Vagina (tissue), 2 donors: ENCODE results near the gene CDH4.

Source experiments
- CTCF ChIP-seq, 3 experiments: fragments of 450-650 bp in 2 of 3; fragments of 200-600 bp in 1 of 3; sonication (generic) in 1 of 3; IDR thresholded peaks; one replicate each; pipeline ENCODE4 v1.5.1; 2017 to 2019; ENCODE audit warnings: antibody characterized with exemption in 3 of 3, mild to moderate bottlenecking in 2 of 3, moderate library complexity in 2 of 3
- POLR2A ChIP-seq, 2 donors: fragments of 450-650 bp; IDR thresholded peaks; one replicate each; pipeline ENCODE4 v1.6.1; 2017; ENCODE audit warnings: antibody characterized with exemption in 2 of 2, mild to moderate bottlenecking in 2 of 2, moderate library complexity in 2 of 2

- TF ChIP-seq POLR2A (IDR thresholded peaks at IDR 0.05): no peak
- TF ChIP-seq CTCF (IDR thresholded peaks at IDR 0.05): no peak
Measured at GRCh38 chr20:61413752-61414151, 161.7 kb downstream of the CDH4 start.
